Esophagus muscularis mucosa (tissue), 4 donors: Measurements from ENCODE around the gene USP32. TPM values are rescaled to one million over a fixed set of nuclear protein-coding genes. Genes with fewer than 3 reads are reported as not detected.

ENCODE experiments used
- DNase-seq: peaks from one replicate; pipeline ENCODE4 v3.0.0-alpha.2; 2017; ENCODE audit errors: extremely low spot score
- H3K27ac ChIP-seq, 4 donors: fragments of 200-600 bp; sonication (generic); replicated peaks in 1 of 4; 1 replicate in 3 of 4; 2 replicates in 1 of 4; pipeline ENCODE4 v1.5.1; 2016 to 2019; ENCODE audit warnings: mild to moderate bottlenecking in 1 of 4
- H3K27me3 ChIP-seq, 4 donors: fragments of 200-600 bp; sonication (generic); one replicate each; pipeline versions ENCODE4 v1.5.1 to v1.6.0; 2016 to 2019
- H3K36me3 ChIP-seq, 4 donors: fragments of 200-600 bp; sonication (generic); one replicate each; pipeline ENCODE4 v1.5.1; 2016 to 2019
- H3K4me1 ChIP-seq, 4 donors: fragments of 200-600 bp; sonication (generic); one replicate each; pipeline ENCODE4 v1.5.1; 2016 to 2019
- H3K4me3 ChIP-seq, 4 donors: fragments of 200-600 bp; sonication (generic); 1 replicate in 2 of 4; 2 replicates in 2 of 4; pipeline ENCODE4 v1.5.1; 2016 to 2019; ENCODE audit warnings: mild to moderate bottlenecking in 4 of 4, moderate library complexity in 1 of 4
- H3K9me3 ChIP-seq, 4 donors: fragments of 200-600 bp; sonication (generic); 1 replicate in 3 of 4; 2 replicates in 1 of 4; pipeline ENCODE4 v1.5.1; 2016 to 2019
- CTCF ChIP-seq, 3 experiments: fragments of 200-600 bp in 2 of 3; fragments of 450-650 bp in 1 of 3; sonication (generic) in 2 of 3; IDR thresholded peaks; one replicate each; pipeline ENCODE4 v1.5.1; 2017 to 2019; ENCODE audit warnings: antibody characterized with exemption in 3 of 3, mild to moderate bottlenecking in 2 of 3, moderate library complexity in 1 of 3
- EP300 ChIP-seq: sonication (generic); formaldehyde crosslinking; IDR thresholded peaks from one replicate; pipeline ENCODE4 v1.6.1; 2017; ENCODE audit warnings: antibody characterized with exemption
- POLR2A ChIP-seq: fragments of 450-650 bp; IDR thresholded peaks from one replicate; pipeline ENCODE4 v1.6.1; 2017; ENCODE audit warnings: antibody characterized with exemption, moderate library complexity, mild to moderate bottlenecking, low read depth
- POLR2AphosphoS5 ChIP-seq, 2 donors: sonication (generic); formaldehyde crosslinking; IDR thresholded peaks; one replicate each; pipeline ENCODE4 v1.6.1; 2017; ENCODE audit warnings: antibody characterized with exemption in 2 of 2
- WGBS: methylation state at CpG from one replicate; pipeline ENCODE4 v1.1.5; 2018; 5-methylcytosine and 5-hydroxymethylcytosine counted together
- intact Hi-C: fragments of 100-400 bp; cut with DNase I; formaldehyde crosslinking; loops from one replicate; pipeline ENCODE4 v1.15.1; 2023
- total RNA-seq, 4 donors: library from RNA; depleted of rRNA; stranded (reverse); fragments of >200 nt; gene quantifications; one replicate each; pipeline versions ENCODE4 v1.1.0 to v1.2.1, GENCODE V29; 2016

Gene USP32
- total RNA-seq, 4 donors from 2014 or later: 42.3 to 65.8 (median 47.9) TPM

- H3K36me3 ChIP-seq: no peaks in the 10 kb centered on the region
- H3K4me1 ChIP-seq: peaks cover 30 to 45% (median 36%) of the 10 kb centered on the region in 4 donors
- intact Hi-C loops: no loop called here
- no peaks in the 10 kb centered on the region for H3K9me3 ChIP-seq
- 85% methylated on average over 5 of the region's 5 CpGs for WGBS
- H3K4me3 ChIP-seq: no peak overlapping the region
- H3K27ac ChIP-seq: no peak overlapping the region
- no peak for DNase-seq
- peaks cover 0 to 35% (median 4%) of the 10 kb centered on the region in 4 donors for H3K27me3 ChIP-seq
- TF ChIP-seq POLR2A: no peak
- no peak for TF ChIP-seq CTCF (IDR thresholded peaks at IDR 0.05)
- TF ChIP-seq POLR2AphosphoS5 (IDR thresholded peaks at IDR 0.05): no peak
- no peak for TF ChIP-seq EP300
Measured at GRCh38 chr17:60165971-60166370, 226.0 kb downstream of the USP32 start.

GRCh38 chr17:60165223-60165622, 226.7 kb downstream of the USP32 start:
- TF ChIP-seq POLR2AphosphoS5 (IDR thresholded peaks at IDR 0.05) (no peak), CTCF (IDR thresholded peaks at IDR 0.05) (no peak)
- no peaks in the 10 kb centered on the region for H3K9me3 ChIP-seq
- intact Hi-C loops: no loop called here
- no peak for DNase-seq
- H3K27me3 ChIP-seq: peaks cover 0 to 41% (median 6%) of the 10 kb centered on the region in 4 donors
- H3K4me1 ChIP-seq: peaks cover 26 to 44% (median 33%) of the 10 kb centered on the region in 4 donors
- H3K36me3 ChIP-seq: no peaks in the 10 kb centered on the region
- 53% methylated on average over 5 of the region's 5 CpGs for WGBS
- H3K27ac ChIP-seq: no peak overlapping the region
- no peak overlapping the region for H3K4me3 ChIP-seq

DNA sequence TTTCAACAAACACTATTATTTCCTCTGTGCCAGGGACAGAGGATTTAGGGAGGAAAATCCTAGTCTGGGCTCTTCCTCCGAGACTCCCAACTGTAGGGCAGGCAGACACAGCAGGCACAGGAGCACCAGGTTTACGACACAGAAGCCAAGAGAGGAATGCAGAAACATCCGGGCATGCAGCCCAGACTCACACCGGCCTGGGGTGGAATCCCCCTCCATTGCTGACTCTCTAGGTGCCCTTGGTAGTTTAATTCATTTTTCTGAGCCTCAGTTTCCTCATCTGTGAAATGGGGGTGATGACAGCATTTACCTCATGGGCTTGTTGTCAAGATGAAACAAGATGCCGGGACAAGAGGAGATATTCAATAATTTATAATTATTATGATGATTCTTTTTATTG, 227.2 kb downstream of the USP32 start:
- peaks cover 25 to 39% (median 32%) of the 10 kb centered on the region in 4 donors for H3K4me1 ChIP-seq
- 56% methylated on average over 5 of the region's 5 CpGs for WGBS
- no peaks in the 10 kb centered on the region for H3K9me3 ChIP-seq
- no peak for DNase-seq
- no peak overlapping the region for H3K27ac ChIP-seq
- no peak for TF ChIP-seq CTCF (IDR thresholded peaks at IDR 0.05)
- TF ChIP-seq POLR2A: no peak
- no peak for TF ChIP-seq POLR2AphosphoS5 (IDR thresholded peaks at IDR 0.05)
- TF ChIP-seq EP300: no peak
- peaks cover 0 to 46% (median 6%) of the 10 kb centered on the region in 4 donors for H3K27me3 ChIP-seq
- intact Hi-C loops: no loop called here
- no peaks in the 10 kb centered on the region for H3K36me3 ChIP-seq
- no peak overlapping the region for H3K4me3 ChIP-seq

GRCh38 chr17:60164164-60164563, 227.8 kb downstream of the USP32 start:
- intact Hi-C loops: no loop called here
- TF ChIP-seq CTCF (IDR thresholded peaks at IDR 0.05) (no peak), POLR2A (no peak), EP300 (no peak), POLR2AphosphoS5 (IDR thresholded peaks at IDR 0.05) (no peak)
- WGBS: 92% methylated on average over 6 of the region's 6 CpGs
- DNase-seq: no peak
- Histone ChIP-seq H3K27me3 (peaks cover 0 to 51% (median 8%) of the 10 kb centered on the region in 4 donors), H3K9me3 (no peaks in the 10 kb centered on the region), H3K36me3 (no peaks in the 10 kb centered on the region), H3K4me1 (peaks cover 22 to 33% (median 30%) of the 10 kb centered on the region in 4 donors), H3K4me3 (no peak overlapping the region), H3K27ac (no peak overlapping the region)

DNA sequence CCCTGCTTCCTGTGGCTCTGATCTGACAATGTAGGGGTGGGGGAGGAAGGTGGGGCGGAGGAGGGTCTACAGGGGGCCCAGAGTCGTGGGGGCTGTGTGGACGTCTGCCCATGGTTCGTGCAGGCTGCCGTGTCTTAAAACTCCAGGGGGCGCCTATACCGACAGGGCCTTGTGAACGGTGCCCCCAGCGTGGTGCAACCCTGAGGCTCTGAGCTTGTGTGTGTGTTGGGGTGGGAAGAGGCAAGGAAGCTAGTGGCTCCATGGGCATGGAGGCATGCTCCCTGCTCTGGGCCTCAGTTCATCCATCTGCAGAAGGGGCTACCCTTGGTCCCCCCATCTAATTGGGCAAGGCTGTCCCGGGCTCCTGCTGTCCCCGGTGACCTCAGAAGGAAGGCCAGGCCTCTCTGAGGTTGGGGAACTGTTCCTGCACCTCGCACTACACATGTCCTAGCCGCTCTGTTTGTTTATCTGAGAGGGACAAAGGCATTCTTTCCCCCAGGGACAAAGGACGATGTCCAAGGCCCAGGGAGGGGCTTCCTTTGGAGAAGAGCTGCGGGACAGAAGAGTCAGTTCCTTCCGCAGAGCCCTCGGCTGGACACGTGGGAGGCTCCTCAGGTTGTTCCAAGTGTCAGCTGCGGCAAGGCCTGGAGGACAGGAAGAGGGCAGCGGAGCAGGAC, 228.7 kb downstream of the USP32 start:
- intact Hi-C loops: no loop called here
- peaks cover 22 to 32% (median 28%) of the 10 kb centered on the region in 4 donors for H3K4me1 ChIP-seq
- no peak for DNase-seq
- H3K4me3 ChIP-seq: no peak overlapping the region
- H3K36me3 ChIP-seq: no peaks in the 10 kb centered on the region
- no peak overlapping the region for H3K27ac ChIP-seq
- H3K9me3 ChIP-seq: no peaks in the 10 kb centered on the region
- 65% methylated on average over 15 of the region's 20 CpGs for WGBS
- TF ChIP-seq POLR2AphosphoS5 (IDR thresholded peaks at IDR 0.05) (no peak), CTCF (IDR thresholded peaks at IDR 0.05) (no peak), POLR2A (no peak), EP300 (no peak)
- H3K27me3 ChIP-seq: peaks cover 0 to 61% (median 10%) of the 10 kb centered on the region in 4 donors
